ENCODE data around the gene CEP152. TPM values are rescaled to one million over a fixed set of nuclear protein-coding genes. Genes with fewer than 3 reads are reported as not detected.

The CEP152 gene
- polyA plus RNA-seq (2011; rRNA removed): 1.7 and 2.3 TPM in 2 replicates
- 6.2 and 10.5 TPM in 2 replicates for polyA minus RNA-seq (2011; rRNA and poly(A)+ RNA removed)

- peak within 1 kb of the TSS; percentile 95 for H3K4me3 ChIP-seq (ENCODE audit: low read depth, low read length)
- peak; percentile 99 for DNase-seq (ENCODE audit: low read depth, low spot score)
- TF ChIP-seq CTCF (IDR thresholded peaks at IDR 0.05; ENCODE audit: low read depth, low read length): no peak
These were observed at the start of gene CEP152 for GRCh38 chr15:48810414-48811324. Gene CEP152 (minus strand): TSS chr15:48811069. CDS start chr15:48805649, 5,420 bp downstream.

GRCh38 chr15:48859426-48859825 lies 48.6 kb upstream of the CEP152 start:
- H3K27me3 ChIP-seq (ENCODE audit: control insufficient read depth, insufficient read depth, low read length): no peaks in the 10 kb centered on the region
- CTCF ChIA-PET: interaction anchor here (0.6 to 10.0 kb wide), 10 partner anchors 30 to 1286 kb away, joined by 3 to 102 read pairs (median 4); partner anchors contain the start of genes FGF7 and SHC4
- TF ChIP-seq CTCF (IDR thresholded peaks at IDR 0.05; ENCODE audit: low read depth, low read length): no peak
- no peak for DNase-seq (ENCODE audit: low read depth, low spot score)
- H3K9me3 ChIP-seq (ENCODE audit: control insufficient read depth, insufficient read depth, low read length): no peaks in the 10 kb centered on the region
- POLR2A ChIA-PET: no interaction called here
- no peak overlapping the region for H3K4me3 ChIP-seq (ENCODE audit: low read depth, low read length)
- H3K27ac ChIP-seq (ENCODE audit: low read depth, low read length): no peak overlapping the region

More at GRCh38 chr15:48810414-48811324, at the start of gene CEP152:
- no peaks in the 10 kb centered on the region for H3K9me3 ChIP-seq (ENCODE audit: control insufficient read depth, insufficient read depth, low read length)
- ChIA-PET CTCF (interaction anchor here (0.7 to 1.3 kb wide), 3 partner anchors 9 to 14 kb away, joined by 3 to 5 read pairs (median 4); no protein-coding TSS in a partner anchor), POLR2A (interaction anchor here (0.8 to 1.1 kb wide), 3 partner anchors 67 to 166 kb away, joined by 3 to 4 read pairs (median 3); partner anchors contain the start of genes EID1 and FBN1)
- no peaks in the 10 kb centered on the region for H3K27me3 ChIP-seq (ENCODE audit: control insufficient read depth, insufficient read depth, low read length)
- H3K27ac ChIP-seq (ENCODE audit: low read depth, low read length): no peak within 1 kb of the TSS

GRCh38 chr15:48858401-48858800 lies 47.5 kb upstream of the CEP152 start:
- DNase-seq (ENCODE audit: low read depth, low spot score): no peak
- H3K27ac ChIP-seq (ENCODE audit: low read depth, low read length): no peak overlapping the region
- H3K9me3 ChIP-seq (ENCODE audit: control insufficient read depth, insufficient read depth, low read length): no peaks in the 10 kb centered on the region
- H3K27me3 ChIP-seq (ENCODE audit: control insufficient read depth, insufficient read depth, low read length): no peaks in the 10 kb centered on the region
- POLR2A ChIA-PET: no interaction called here
- no peak for TF ChIP-seq CTCF (IDR thresholded peaks at IDR 0.05; ENCODE audit: low read depth, low read length)
- CTCF ChIA-PET: interaction anchor here (1.1 to 10.0 kb wide), 6 partner anchors 57 to 564 kb away, joined by 3 to 102 read pairs (median 26); partner anchors contain the start of genes FGF7 and SHC4
- H3K4me3 ChIP-seq (ENCODE audit: low read depth, low read length): no peak overlapping the region

GRCh38 chr15:48856942-48857341 lies 46.1 kb upstream of the CEP152 start:
- Histone ChIP-seq H3K9me3 (ENCODE audit: control insufficient read depth, insufficient read depth, low read length) (no peaks in the 10 kb centered on the region), H3K27ac (ENCODE audit: low read depth, low read length) (peak overlapping the region; percentile 43), H3K4me3 (ENCODE audit: low read depth, low read length) (no peak overlapping the region), H3K27me3 (ENCODE audit: control insufficient read depth, insufficient read depth, low read length) (no peaks in the 10 kb centered on the region)
- CTCF ChIA-PET: interaction anchor here (0.7 to 10.0 kb wide), 13 partner anchors 21 to 520 kb away, joined by 3 to 102 read pairs (median 4); partner anchors contain the start of genes EID1 and SHC4
- POLR2A ChIA-PET: interaction anchor here (0.7 to 0.9 kb wide), 2 partner anchors 60 to 79 kb away, joined by 3 to 4 read pairs; no protein-coding TSS in a partner anchor
- no peak for DNase-seq (ENCODE audit: low read depth, low spot score)
- TF ChIP-seq CTCF (IDR thresholded peaks at IDR 0.05; ENCODE audit: low read depth, low read length): no peak
